Rectal smooth muscle tissue (tissue), 1 donor: ENCODE measurements around the gene MYH9.
A peak's percentile ranks its signal among the peaks of the same experiment; 100 is the strongest.

Experiments
- H3K27ac ChIP-seq: one replicate; pipeline ENCODE4 v1.7.0; 2013; ENCODE audit warnings: low read depth, low read length, inconsistent platforms
- H3K27me3 ChIP-seq: one replicate; pipeline ENCODE4 v1.7.0; 2013; ENCODE audit warnings: low read length; ENCODE audit not compliant: control insufficient read depth, insufficient read depth
- H3K36me3 ChIP-seq: one replicate; pipeline ENCODE4 v1.7.0; 2013; ENCODE audit warnings: low read length; ENCODE audit not compliant: control insufficient read depth, insufficient read depth
- H3K4me1 ChIP-seq: one replicate; pipeline ENCODE4 v1.7.0; 2013; ENCODE audit warnings: low read length; ENCODE audit not compliant: control insufficient read depth, insufficient read depth
- H3K4me3 ChIP-seq: one replicate; pipeline ENCODE4 v1.7.0; 2013; ENCODE audit warnings: low read length
- H3K9ac ChIP-seq: one replicate; pipeline ENCODE4 v1.7.0; 2013; ENCODE audit warnings: low read length

The MYH9 gene

DNA sequence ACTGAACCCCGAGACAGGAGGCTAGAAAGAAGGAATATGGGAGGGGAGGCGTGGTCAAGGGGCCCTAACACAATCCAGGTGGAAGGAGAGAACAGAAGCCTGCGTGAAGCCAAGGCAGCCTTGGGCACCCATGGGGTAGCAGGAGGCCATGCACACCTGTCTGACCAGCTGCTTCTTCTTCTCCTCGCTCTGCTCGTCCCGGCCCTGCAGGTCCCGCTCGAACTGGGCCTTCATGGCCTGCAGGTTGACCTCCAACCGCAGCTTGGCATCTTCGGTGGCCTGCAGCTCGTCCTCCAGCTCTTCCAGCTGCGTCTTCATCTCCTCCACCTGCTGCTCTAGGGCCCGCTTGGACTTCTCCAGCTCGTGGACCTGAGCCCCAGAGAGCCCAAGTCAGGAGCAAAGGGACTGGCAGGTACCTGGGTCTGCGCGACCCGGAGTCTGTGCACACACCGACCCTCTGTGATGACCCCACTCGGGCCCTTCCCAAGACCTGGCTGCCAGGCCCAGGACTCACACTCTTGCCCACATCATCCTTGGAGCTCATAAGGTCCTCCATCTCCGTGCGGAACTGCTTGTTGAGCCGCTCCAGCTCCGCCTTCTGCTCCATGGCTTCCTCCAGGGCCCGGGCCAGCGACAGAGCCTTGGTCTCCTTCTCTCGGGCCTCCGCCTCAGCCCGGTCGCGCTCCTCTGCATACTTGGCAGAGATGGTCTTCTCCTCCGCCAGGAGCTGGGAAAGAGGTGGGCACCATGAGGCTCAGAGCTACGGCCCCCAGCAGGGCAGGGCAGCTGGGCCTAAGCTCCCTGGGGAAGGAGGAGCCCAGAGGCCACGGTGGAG is 99.0 kb downstream of the MYH9 start:
- Histone ChIP-seq H3K36me3 (peaks cover 81% of the 10 kb centered on the region), H3K27me3 (no peaks in the 10 kb centered on the region), H3K4me3 (no peak overlapping the region), H3K4me1 (peaks cover 4% of the 10 kb centered on the region), H3K27ac (peak overlapping the region; percentile 62), H3K9ac (no peak overlapping the region)

DNA sequence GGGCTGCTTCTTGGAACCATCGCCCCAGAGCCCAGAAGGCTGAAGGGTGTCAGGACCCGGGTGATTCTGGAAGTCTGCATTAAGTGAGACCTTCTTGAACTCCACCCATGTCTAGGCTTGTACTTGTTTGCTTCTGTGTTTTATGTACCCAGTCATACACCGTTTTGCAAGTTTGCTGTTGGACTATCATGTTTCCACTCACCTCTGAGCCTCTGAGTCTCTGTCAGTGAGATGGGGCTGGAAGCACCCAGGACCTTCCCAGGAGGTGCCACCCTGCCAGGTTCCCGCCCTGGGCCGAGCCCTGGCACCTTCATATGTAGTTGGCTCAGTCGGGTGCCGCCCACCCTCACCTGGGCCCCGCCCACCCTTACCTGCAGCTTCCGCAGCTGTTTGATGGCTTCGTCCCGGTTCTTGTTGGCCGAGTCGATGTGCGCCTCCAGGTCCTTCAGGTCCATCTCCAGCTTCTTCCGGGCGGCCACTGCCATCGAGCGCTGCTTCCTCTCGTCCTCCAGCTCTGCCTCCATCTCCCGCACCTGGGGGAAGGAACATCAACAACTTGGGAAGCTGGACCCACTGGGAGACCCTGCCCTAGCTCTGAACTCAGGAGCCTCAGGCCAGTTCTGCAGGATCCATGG is 99.8 kb downstream of the MYH9 start:
- peak overlapping the region; percentile 62 for H3K27ac ChIP-seq
- H3K9ac ChIP-seq = no peak overlapping the region
- H3K36me3 ChIP-seq = peaks cover 79% of the 10 kb centered on the region
- H3K4me3 ChIP-seq = no peak overlapping the region
- H3K4me1 ChIP-seq = peaks cover 4% of the 10 kb centered on the region
- H3K27me3 ChIP-seq = no peaks in the 10 kb centered on the region

DNA sequence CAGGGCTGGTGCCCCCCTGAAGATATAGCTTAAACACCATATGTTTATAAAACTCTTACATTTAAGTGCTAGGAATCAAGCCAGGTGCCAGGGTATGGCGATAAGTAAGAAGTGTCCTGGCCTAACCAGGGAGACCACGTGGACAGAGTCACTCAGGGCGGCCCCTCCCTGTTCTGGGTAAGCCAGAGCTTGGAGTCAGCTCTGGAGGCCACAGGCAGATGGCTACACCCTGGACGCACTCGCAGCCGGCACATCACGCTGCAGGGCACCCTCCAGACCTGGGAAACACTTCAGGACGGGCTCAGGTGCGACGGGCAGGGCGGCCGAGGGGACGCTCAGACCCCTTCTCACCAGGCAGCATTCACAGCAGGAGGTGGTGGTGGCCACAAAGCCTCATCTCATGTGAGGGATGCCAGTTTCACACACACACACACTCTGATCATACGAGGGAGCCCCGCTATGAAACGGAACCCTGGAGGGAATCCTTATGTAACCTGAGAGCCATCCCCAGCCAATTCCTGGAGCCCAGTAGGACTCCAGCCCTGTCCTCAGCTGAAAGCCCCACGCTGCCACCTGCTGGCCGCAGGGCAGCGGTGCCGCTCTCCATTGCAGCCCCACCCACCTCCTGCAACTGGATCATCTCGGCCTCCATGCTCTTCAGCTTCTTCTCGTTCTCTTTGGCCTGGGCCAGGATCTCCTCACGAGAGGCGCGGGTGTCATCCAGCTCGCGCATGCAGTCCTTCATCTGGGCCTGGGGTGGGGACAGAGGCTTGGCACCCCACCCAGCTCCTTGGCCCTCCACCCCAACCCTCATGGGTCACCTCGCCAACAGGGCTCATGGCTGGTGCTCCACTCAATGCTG is 101.4 kb downstream of the MYH9 start:
- peak overlapping the region; percentile 92 for H3K27ac ChIP-seq

DNA sequence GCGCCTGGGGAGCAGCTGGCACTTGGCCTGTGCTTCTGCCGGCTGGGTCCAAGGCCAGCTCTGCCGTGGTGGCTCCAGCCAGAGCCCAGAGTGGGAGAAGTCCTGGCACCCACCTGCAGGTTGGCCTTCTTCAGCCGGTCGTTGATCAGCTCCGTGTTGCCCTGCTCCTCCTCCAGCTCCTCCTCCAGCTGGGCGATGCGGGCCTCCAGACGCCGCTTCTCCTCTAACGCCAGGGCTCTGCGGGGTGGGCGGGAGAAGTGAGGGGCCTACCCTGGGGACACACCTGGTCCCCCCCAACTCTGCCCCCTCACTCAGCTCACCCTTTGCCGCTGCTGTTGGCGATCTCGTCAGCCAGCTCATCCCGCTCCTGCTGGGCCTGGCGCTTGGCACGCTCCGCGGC is 102.2 kb downstream of the MYH9 start:
- Histone ChIP-seq H3K27ac (peak overlapping the region; percentile 92), H3K4me3 (no peak overlapping the region), H3K9ac (no peak overlapping the region), H3K36me3 (peaks cover 84% of the 10 kb centered on the region), H3K27me3 (no peaks in the 10 kb centered on the region), H3K4me1 (peaks cover 4% of the 10 kb centered on the region)

More for the DNA sequence above, 101.4 kb downstream of the MYH9 start:
- Histone ChIP-seq H3K9ac (no peak overlapping the region), H3K36me3 (peaks cover 79% of the 10 kb centered on the region), H3K4me1 (peaks cover 4% of the 10 kb centered on the region), H3K4me3 (no peak overlapping the region), H3K27me3 (no peaks in the 10 kb centered on the region)

DNA sequence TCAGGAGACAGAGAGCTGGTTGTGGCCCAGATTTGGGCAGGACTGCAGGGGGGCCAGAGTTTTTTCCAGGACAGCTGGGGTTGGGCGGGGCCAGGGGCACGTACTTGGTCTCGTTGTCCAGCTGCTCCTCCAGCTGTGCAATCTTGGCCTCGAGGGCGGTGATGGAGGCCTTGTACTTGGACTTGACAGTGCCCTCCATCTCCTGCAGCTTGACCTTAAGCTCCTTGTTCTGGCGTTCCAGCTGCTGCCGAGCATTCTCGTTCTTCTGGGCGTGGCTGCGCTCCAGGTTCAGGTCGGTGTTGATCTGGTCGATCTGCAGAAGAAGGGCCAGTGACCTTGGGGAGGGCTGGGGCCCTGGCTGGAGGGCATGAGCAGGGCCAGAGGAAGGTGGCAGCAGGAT is 102.8 kb downstream of the MYH9 start:
- Histone ChIP-seq H3K4me3 (no peak overlapping the region), H3K36me3 (peaks cover 84% of the 10 kb centered on the region), H3K4me1 (peaks cover 4% of the 10 kb centered on the region), H3K27me3 (no peaks in the 10 kb centered on the region), H3K9ac (no peak overlapping the region), H3K27ac (peak overlapping the region; percentile 92)

DNA sequence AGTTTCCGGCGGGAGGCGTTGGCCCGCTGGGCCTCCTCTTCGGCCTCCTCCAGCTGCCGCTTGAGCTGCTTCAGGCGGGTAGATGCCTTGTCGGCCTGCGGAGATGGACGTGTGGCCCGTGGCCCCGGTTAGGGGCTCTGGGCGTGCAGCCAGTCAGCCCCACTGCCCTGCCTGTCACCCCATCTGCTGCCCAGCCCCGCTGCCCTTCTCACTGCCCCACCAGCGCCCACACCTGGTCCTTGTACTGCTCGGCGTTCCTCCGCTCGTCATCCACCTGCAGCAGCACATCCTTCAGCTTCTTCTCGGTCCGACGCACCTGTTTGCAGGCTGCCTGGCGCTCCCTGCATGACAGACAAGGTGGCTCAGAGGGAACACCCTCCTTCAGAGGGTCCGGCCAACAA is 103.6 kb downstream of the MYH9 start:
- H3K4me1 ChIP-seq = peaks cover 4% of the 10 kb centered on the region
- no peak overlapping the region for H3K4me3 ChIP-seq
- H3K9ac ChIP-seq = no peak overlapping the region
- peaks cover 76% of the 10 kb centered on the region for H3K36me3 ChIP-seq
- no peaks in the 10 kb centered on the region for H3K27me3 ChIP-seq
- H3K27ac ChIP-seq = peak overlapping the region; percentile 92

DNA sequence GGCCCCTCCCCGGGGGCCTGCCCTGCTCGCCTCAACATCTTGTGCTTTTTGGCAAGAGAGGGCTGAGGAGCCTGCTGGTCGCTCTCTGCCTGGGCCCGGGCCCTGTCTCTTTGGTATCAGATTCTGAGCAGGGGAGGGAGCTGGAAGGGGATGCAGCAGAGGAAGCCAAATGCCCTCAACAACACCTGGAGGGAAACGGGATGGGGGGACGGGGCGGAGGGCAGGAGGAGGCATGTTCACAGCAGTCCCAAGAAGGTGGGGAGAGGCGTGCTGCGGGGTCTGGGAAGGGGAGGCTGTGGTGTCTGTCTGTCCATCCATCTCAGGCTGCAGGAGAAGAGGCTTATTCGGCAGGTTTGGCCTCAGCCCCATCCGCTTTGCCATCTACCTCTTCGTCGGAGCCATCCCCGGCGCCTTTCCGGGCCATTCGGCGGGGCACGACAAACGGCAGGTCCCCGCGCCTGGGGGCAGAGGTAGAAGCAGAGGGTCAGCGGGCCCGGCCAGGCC is 105.4 kb downstream of the MYH9 start:
- Histone ChIP-seq H3K36me3 (peaks cover 60% of the 10 kb centered on the region), H3K27ac (no peak overlapping the region), H3K4me3 (no peak overlapping the region), H3K4me1 (peaks cover 4% of the 10 kb centered on the region), H3K27me3 (no peaks in the 10 kb centered on the region), H3K9ac (no peak overlapping the region)

DNA sequence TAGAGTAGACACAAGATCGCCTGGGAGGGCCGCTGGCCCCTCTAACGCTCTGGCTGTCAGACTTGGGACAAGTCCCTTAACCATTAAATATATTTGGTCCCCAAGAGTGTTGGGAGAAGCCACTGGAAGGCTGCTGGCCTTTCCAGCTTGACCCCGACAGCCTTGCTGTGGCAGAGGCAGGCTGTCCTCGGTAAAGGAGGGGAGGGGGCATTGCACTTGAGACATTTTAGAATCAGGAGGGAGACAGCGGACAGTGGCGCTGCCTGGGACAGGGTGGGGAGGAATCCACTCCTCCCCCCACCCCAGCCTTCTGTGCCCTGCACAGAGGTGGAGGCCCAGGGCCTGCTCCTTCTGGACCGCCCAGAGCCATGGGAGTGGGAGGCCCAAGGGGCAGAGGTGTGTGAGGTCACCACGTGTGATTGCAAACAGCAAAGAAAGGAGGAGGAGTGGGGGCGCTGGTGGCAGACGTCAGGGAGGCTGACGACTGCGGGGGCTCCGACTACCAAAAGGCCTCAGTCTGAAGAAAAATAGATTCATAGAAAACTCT is 105.9 kb downstream of the MYH9 start:
- Histone ChIP-seq H3K36me3 (peaks cover 56% of the 10 kb centered on the region), H3K9ac (no peak overlapping the region), H3K4me3 (no peak overlapping the region), H3K27ac (no peak overlapping the region), H3K4me1 (peaks cover 4% of the 10 kb centered on the region), H3K27me3 (no peaks in the 10 kb centered on the region)

DNA sequence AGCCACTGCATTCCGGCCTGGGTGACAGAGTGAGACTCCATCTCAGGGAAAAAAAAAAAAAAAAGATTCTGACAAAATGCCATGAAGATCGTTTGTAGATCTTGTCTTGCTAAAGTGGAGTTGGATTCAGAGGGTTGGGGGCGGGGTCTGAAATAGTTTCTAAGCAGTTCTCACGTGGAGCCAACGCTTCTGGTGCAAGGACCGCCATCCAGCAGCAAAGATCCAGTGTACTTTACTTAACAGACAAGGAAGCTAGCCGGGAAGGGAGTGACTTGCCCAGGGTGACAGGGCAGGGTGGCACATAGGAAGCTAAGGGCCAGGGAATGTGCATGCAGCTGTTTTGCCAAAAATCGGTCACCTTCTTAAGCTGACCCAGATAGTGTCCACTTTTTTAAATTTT is 107.4 kb downstream of the MYH9 start:
- H3K9ac ChIP-seq = no peak overlapping the region
- peaks cover 42% of the 10 kb centered on the region for H3K36me3 ChIP-seq
- no peaks in the 10 kb centered on the region for H3K27me3 ChIP-seq
- H3K4me3 ChIP-seq = no peak overlapping the region
- H3K4me1 ChIP-seq = no peaks in the 10 kb centered on the region
- no peak overlapping the region for H3K27ac ChIP-seq

DNA sequence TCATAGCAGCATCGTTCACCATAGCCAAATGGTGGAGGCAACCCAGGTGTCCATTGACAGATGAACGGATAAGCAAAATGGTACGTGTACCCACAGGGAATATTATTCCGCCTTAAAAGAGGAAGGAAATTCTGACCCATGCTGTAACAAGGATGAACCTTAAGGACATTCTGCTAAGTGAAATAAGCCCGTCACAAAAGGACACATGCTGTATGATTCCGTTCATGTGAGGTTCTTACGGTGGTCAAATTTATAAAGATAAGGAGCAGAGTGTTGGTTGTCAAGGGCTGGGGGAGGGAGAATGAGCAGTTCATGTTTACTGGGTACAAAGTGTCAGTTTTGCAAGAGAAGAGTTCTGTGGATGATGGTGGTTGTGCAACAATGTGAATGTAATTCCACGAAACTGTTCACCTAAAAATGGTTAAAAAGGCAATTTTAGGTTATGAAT is 108.5 kb downstream of the MYH9 start:
- H3K4me1 ChIP-seq = no peaks in the 10 kb centered on the region
- H3K36me3 ChIP-seq = peaks cover 30% of the 10 kb centered on the region
- H3K27me3 ChIP-seq = no peaks in the 10 kb centered on the region
- H3K4me3 ChIP-seq = no peak overlapping the region
- H3K27ac ChIP-seq = no peak overlapping the region
- H3K9ac ChIP-seq = no peak overlapping the region

DNA sequence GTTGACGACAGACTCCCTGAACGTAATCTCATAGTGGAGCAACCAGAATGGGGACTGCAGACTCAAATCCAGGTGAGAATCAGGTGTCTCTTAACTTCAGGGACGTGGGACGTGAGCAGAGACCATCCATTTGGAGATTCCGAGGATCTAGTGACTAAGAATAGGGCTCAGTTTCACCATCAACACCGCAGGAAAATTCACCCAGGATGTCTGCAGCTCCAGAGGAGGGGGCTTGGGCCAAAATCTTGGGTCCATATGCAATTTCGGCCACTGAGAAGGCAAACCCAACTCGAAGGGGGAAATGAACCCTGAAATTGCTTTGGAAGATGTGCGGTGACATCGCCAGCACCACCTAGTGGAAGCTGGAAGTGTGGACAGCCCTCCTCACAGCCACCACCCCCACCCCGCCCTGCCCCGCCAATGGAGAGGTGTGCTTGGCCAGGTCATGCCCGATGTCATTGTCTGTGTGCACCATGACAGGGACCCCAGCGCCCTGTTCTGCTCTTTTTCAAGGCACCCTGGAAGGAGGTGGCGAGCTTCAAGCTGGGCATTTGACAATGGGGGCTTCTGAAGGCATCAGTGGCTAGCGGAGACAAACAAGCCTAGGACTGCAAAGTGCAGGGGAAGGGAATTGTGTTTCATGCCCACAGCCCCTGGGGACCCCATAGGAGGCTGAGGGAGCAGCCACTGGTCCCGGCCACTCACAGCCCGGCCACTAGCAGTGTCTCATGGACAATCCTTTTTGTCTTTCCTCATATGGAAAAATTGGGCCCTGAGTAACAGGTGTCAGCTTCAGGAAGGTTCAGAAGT is 110.1 kb downstream of the MYH9 start:
- Histone ChIP-seq H3K4me3 (peak overlapping the region; percentile 19), H3K9ac (no peak overlapping the region), H3K27ac (peak overlapping the region; percentile 6)

More for the DNA sequence above, 110.1 kb downstream of the MYH9 start:
- no peaks in the 10 kb centered on the region for H3K27me3 ChIP-seq
- peaks cover 17% of the 10 kb centered on the region for H3K36me3 ChIP-seq
- no peaks in the 10 kb centered on the region for H3K4me1 ChIP-seq
